ENCODE results near the gene SEMA3G.

DNA sequence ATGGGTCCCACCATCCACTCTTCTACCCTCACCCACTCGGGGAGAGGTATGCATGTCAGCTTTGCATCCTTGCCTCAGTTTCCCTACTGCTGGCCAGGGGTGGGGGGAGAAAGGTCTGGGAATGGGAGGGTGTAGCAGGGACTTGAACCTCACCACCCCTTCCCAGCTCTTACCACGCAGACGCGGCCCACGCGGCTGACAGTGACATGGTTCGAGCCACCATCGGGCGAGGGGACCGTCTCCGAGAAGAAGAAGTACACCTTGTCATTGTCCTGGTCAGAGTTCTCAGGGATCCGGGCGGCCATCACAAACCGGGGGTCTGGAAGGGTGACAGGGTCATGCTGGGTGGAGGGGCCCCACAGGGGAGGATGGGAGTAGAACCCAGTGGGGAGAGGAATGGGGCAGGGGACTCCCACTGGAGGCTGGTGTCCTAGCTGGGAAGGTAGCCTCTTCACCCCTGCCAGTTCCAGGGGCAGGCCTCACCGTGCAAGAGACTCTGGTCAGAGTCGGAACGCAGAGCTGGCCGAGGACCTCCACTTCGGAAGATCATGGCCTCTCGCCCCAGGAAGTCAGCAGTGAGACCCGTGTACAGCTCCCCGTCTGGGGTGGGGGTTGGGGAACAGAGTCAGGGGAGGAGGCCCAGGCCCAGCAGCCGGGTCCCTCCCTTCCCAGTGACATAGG lies 3.7 kb downstream of the SEMA3G start:
- TF ChIP-seq EZH2 (IDR thresholded peaks at IDR 0.05; ENCODE audit: low read length, missing control alignments) = no peak
- TF ChIP-seq, protein P1, sequence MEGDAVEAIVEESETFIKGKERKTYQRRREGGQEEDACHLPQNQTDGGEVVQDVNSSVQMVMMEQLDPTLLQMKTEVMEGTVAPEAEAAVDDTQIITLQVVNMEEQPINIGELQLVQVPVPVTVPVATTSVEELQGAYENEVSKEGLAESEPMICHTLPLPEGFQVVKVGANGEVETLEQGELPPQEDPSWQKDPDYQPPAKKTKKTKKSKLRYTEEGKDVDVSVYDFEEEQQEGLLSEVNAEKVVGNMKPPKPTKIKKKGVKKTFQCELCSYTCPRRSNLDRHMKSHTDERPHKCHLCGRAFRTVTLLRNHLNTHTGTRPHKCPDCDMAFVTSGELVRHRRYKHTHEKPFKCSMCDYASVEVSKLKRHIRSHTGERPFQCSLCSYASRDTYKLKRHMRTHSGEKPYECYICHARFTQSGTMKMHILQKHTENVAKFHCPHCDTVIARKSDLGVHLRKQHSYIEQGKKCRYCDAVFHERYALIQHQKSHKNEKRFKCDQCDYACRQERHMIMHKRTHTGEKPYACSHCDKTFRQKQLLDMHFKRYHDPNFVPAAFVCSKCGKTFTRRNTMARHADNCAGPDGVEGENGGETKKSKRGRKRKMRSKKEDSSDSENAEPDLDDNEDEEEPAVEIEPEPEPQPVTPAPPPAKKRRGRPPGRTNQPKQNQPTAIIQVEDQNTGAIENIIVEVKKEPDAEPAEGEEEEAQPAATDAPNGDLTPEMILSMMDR (conservative IDR thresholded peaks at IDR 0.05 in 1 of 2, IDR thresholded peaks at IDR 0.05 in 1 of 2; ENCODE audit: low read depth in 1 of 2, low read length in 2 of 2) = no peak
